Measurements from ENCODE around the gene DCDC2C.

DCDC2C gene

GRCh38 chr2:3730646-3731045 lies 27.3 kb downstream of the DCDC2C start:
- TF ChIP-seq NFIC (IDR thresholded peaks at IDR 0.05) (no peak), FOXM1 (IDR thresholded peaks at IDR 0.05; ENCODE audit: borderline replicate concordance, low read depth) (no peak), CEBPB (IDR thresholded peaks at IDR 0.05) (no peak), ZBTB7A (IDR thresholded peaks at IDR 0.05; ENCODE audit: low read depth) (no peak), EGR1 (IDR thresholded peaks at IDR 0.05) (no peak), CREB1 (IDR thresholded peaks at IDR 0.05; ENCODE audit: low read depth) (no peak), TAF1 (IDR thresholded peaks at IDR 0.05; ENCODE audit: low read depth) (no peak), USF1 (IDR thresholded peaks at IDR 0.05) (no peak), REST (IDR thresholded peaks at IDR 0.05; ENCODE audit: low read depth) (no peak), YY1 (IDR thresholded peaks at IDR 0.05; ENCODE audit: low read depth) (no peak), TEAD4 (IDR thresholded peaks at IDR 0.05) (no peak), TCF12 (IDR thresholded peaks at IDR 0.05; ENCODE audit: low read depth) (no peak), MAX (IDR thresholded peaks at IDR 0.05) (no peak), RAD21 (IDR thresholded peaks at IDR 0.05; ENCODE audit: low read depth) (no peak), EP300 (IDR thresholded peaks at IDR 0.05; ENCODE audit: borderline replicate concordance) (no peak)

GRCh38 chr2:3731829-3732228 lies 28.5 kb downstream of the DCDC2C start:
- TF ChIP-seq YY1 (IDR thresholded peaks at IDR 0.05; ENCODE audit: low read depth) (no peak), TAF1 (IDR thresholded peaks at IDR 0.05; ENCODE audit: low read depth) (no peak), TCF12 (IDR thresholded peaks at IDR 0.05; ENCODE audit: low read depth) (no peak), MAX (IDR thresholded peaks at IDR 0.05) (no peak), EP300 (IDR thresholded peaks at IDR 0.05; ENCODE audit: borderline replicate concordance) (no peak), NFIC (IDR thresholded peaks at IDR 0.05) (no peak), CREB1 (IDR thresholded peaks at IDR 0.05; ENCODE audit: low read depth) (no peak), TEAD4 (IDR thresholded peaks at IDR 0.05) (no peak), ZBTB7A (IDR thresholded peaks at IDR 0.05; ENCODE audit: low read depth) (no peak), REST (IDR thresholded peaks at IDR 0.05; ENCODE audit: low read depth) (no peak), EGR1 (IDR thresholded peaks at IDR 0.05) (no peak), CEBPB (IDR thresholded peaks at IDR 0.05) (no peak)

- no peak for TF ChIP-seq TCF12 (IDR thresholded peaks at IDR 0.05; ENCODE audit: low read depth)
- TF ChIP-seq NFIC (IDR thresholded peaks at IDR 0.05), result no peak
- TF ChIP-seq MAX (IDR thresholded peaks at IDR 0.05), result no peak
- TF ChIP-seq CEBPB (IDR thresholded peaks at IDR 0.05), result no peak
- no peak for TF ChIP-seq FOXM1 (IDR thresholded peaks at IDR 0.05; ENCODE audit: borderline replicate concordance, low read depth)
- no peak for TF ChIP-seq YY1 (IDR thresholded peaks at IDR 0.05; ENCODE audit: low read depth)
- no peak for TF ChIP-seq TEAD4 (IDR thresholded peaks at IDR 0.05)
- TF ChIP-seq USF1 (IDR thresholded peaks at IDR 0.05), result no peak
- no peak for TF ChIP-seq CREB1 (IDR thresholded peaks at IDR 0.05; ENCODE audit: low read depth)
- TF ChIP-seq ZBTB7A (IDR thresholded peaks at IDR 0.05; ENCODE audit: low read depth), result no peak
- no peak for TF ChIP-seq TAF1 (IDR thresholded peaks at IDR 0.05; ENCODE audit: low read depth)
These were observed 32.7 kb downstream of the DCDC2C start for GRCh38 chr2:3736112-3736511.

GRCh38 chr2:3737128-3737527 lies 33.8 kb downstream of the DCDC2C start:
- no peak for TF ChIP-seq YY1 (IDR thresholded peaks at IDR 0.05; ENCODE audit: low read depth)
- TF ChIP-seq TEAD4 (IDR thresholded peaks at IDR 0.05), result no peak
- no peak for TF ChIP-seq MAX (IDR thresholded peaks at IDR 0.05)
- TF ChIP-seq CEBPB (IDR thresholded peaks at IDR 0.05), result no peak
- no peak for TF ChIP-seq REST (IDR thresholded peaks at IDR 0.05; ENCODE audit: low read depth)
- no peak for TF ChIP-seq ZBTB7A (IDR thresholded peaks at IDR 0.05; ENCODE audit: low read depth)
- no peak for TF ChIP-seq NFIC (IDR thresholded peaks at IDR 0.05)
- TF ChIP-seq USF1 (IDR thresholded peaks at IDR 0.05), result no peak
- TF ChIP-seq RAD21 (IDR thresholded peaks at IDR 0.05; ENCODE audit: low read depth), result no peak
- TF ChIP-seq EGR1 (IDR thresholded peaks at IDR 0.05), result no peak
- TF ChIP-seq FOXM1 (IDR thresholded peaks at IDR 0.05; ENCODE audit: borderline replicate concordance, low read depth), result no peak
- no peak for TF ChIP-seq TCF12 (IDR thresholded peaks at IDR 0.05; ENCODE audit: low read depth)
- no peak for TF ChIP-seq CREB1 (IDR thresholded peaks at IDR 0.05; ENCODE audit: low read depth)

All from Ishikawa (cell line).